ENCODE results near the gene PARP3. TPM values are rescaled to one million over a fixed set of nuclear protein-coding genes. Genes with fewer than 3 reads are reported as not detected.
A peak's percentile ranks its signal among the peaks of the same experiment; 100 is the strongest.

Gene PARP3
- total RNA-seq, 4 donors from 2014 or later = 7.3 to 33.0 (median 14.2) TPM

DNA sequence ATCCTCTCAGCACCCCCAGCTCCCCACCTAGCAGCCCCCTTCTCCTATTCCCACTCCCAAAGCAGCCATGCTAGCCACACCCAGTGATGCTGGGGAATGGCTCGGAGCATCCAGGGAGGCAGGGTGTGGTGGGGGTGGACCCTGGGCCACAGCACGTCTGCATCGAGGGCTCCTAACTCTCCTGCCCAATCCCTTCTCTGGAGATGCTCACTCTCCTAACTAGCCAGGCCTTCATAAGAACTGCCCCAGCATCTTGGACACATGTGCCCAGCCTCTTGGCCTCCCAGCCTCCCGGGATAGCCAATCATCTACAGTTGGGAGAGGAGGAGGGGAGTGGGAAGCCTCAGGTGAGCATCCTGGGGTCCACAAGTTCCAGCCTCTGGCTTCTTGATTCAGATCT lies 22.4 kb downstream of the PARP3 start:
- TF ChIP-seq, protein P1, sequence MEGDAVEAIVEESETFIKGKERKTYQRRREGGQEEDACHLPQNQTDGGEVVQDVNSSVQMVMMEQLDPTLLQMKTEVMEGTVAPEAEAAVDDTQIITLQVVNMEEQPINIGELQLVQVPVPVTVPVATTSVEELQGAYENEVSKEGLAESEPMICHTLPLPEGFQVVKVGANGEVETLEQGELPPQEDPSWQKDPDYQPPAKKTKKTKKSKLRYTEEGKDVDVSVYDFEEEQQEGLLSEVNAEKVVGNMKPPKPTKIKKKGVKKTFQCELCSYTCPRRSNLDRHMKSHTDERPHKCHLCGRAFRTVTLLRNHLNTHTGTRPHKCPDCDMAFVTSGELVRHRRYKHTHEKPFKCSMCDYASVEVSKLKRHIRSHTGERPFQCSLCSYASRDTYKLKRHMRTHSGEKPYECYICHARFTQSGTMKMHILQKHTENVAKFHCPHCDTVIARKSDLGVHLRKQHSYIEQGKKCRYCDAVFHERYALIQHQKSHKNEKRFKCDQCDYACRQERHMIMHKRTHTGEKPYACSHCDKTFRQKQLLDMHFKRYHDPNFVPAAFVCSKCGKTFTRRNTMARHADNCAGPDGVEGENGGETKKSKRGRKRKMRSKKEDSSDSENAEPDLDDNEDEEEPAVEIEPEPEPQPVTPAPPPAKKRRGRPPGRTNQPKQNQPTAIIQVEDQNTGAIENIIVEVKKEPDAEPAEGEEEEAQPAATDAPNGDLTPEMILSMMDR (IDR thresholded peaks at IDR 0.05) = no peak
- no peak for TF ChIP-seq POLR2A (IDR thresholded peaks at IDR 0.05)
- Histone ChIP-seq H3K9me3 (no peaks in the 10 kb centered on the region), H3K27me3 (no peaks in the 10 kb centered on the region), H3K4me1 (peaks cover 22 to 72% (median 28%) of the 10 kb centered on the region in 3 donors), H3K27ac (no peak overlapping the region), H3K36me3 (peaks cover 0 to 17% (median 0%) of the 10 kb centered on the region in 3 donors), H3K4me3 (no peak overlapping the region)
- intact Hi-C loops (cut with DNase I) = no loop called here
- DNase-seq = no peak
- WGBS, 2 donors = 75% methylated on average over 4 of the region's 4 CpGs; no CpG with 5 or more reads in 1 of the 2 donors

DNA sequence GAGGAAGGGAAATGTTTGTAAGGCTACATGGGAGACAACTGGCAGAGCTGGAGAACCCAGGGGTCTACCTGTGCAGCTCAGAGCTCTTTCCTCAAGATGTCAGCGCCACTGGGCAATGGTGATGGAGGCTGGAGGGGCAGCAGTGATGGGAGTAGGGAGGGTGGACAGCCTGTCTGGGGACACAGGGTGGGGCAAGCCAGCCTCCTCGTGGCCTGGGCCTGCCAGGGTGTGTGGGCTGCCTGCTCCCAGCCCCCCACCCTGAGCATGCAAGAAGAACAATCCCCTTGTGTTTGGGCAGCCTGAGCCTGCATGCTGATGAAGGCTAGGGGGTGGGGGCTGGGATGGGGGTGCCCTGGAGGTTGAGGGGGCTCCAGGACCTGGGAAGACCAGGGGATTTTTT lies 23.9 kb downstream of the PARP3 start:
- no peak for TF ChIP-seq POLR2A (IDR thresholded peaks at IDR 0.05)
- TF ChIP-seq, protein P1 (IDR thresholded peaks at IDR 0.05) = no peak

DNA sequence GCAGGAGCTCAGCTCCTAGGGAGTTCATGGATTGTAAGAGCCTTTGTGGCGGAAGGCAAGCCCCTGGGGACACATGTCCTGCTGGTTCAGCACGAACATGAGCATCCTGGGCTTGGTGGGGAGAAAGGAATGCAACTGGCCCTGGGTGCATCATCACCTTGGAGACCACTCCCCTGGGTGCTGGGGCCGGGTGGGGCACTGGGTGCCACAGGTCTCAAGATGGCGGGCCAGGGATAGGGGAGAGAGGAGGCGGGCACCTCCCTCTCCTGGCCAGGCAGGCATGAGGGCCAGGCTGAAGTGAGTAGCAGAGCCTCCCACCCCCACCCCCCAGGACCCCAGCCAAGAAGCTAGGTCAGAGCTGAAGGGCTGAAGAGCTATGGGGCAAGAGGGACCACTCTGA lies 24.3 kb downstream of the PARP3 start:
- WGBS, 2 donors = 71 to 80% methylated on average over 2 of the region's 5 CpGs
- TF ChIP-seq, protein P1 (IDR thresholded peaks at IDR 0.05) = no peak
- TF ChIP-seq POLR2A (IDR thresholded peaks at IDR 0.05) = no peak
- Histone ChIP-seq H3K4me1 (peaks cover 22 to 91% (median 28%) of the 10 kb centered on the region in 3 donors), H3K27ac (peak overlapping the region in 3 of 4 donors; percentile 85 to 95 (median 90)), H3K27me3 (no peaks in the 10 kb centered on the region), H3K36me3 (no peaks in the 10 kb centered on the region), H3K9me3 (no peaks in the 10 kb centered on the region), H3K4me3 (peak overlapping the region; percentile 60 to 86 (median 78))
- no peak for DNase-seq
- intact Hi-C loops (cut with DNase I) = no loop called here

More for the DNA sequence above, 23.9 kb downstream of the PARP3 start:
- intact Hi-C loops (cut with DNase I) = no loop called here
- peak overlapping the region in 2 of 4 donors; percentile 85 to 95 for H3K27ac ChIP-seq
- H3K4me3 ChIP-seq = peak overlapping the region in 2 of 4 donors; percentile 79 to 86
- H3K4me1 ChIP-seq = peaks cover 22 to 87% (median 28%) of the 10 kb centered on the region in 3 donors
- H3K27me3 ChIP-seq = no peaks in the 10 kb centered on the region
- peaks cover 0 to 2% (median 0%) of the 10 kb centered on the region in 3 donors for H3K36me3 ChIP-seq
- no peaks in the 10 kb centered on the region for H3K9me3 ChIP-seq
- WGBS, 2 donors = 75 to 78% methylated on average over 1 to 2 of the region's 2 CpGs
- DNase-seq = no peak

DNA sequence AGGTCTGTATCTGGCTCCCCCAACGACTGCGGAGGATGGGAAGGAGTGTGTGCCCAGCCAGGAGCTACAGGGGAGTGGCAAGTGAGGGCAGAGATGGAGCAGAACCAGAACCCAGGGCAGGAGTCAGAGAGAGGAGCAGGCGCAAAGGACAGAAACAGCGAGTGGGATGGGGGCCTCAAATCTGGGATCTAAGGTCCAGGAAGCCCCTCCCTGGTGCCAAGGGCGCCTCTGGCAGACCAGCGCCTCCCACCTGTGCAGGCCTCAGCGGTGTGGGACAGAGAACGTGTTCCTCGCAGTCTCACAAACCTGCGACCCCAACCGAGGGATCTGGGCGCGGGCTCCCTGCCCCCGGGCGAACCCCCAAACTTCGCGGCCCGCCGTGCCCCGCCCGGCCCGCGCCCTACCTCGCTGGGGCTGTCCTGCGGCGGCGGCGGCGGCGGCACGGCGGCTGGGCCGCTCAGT lies 24.8 kb downstream of the PARP3 start:
- Histone ChIP-seq H3K36me3 (no peaks in the 10 kb centered on the region), H3K4me3 (peak overlapping the region; percentile 60 to 86 (median 78)), H3K4me1 (peaks cover 22 to 89% (median 28%) of the 10 kb centered on the region in 3 donors), H3K9me3 (no peaks in the 10 kb centered on the region), H3K27ac (peak overlapping the region; percentile 85 to 95 (median 91)), H3K27me3 (no peaks in the 10 kb centered on the region)
- intact Hi-C loops (cut with DNase I) = no loop called here
- TF ChIP-seq, protein P1 (IDR thresholded peaks at IDR 0.05) = peak in 1 of 6 experiments; percentile 7
- TF ChIP-seq POLR2A (IDR thresholded peaks at IDR 0.05) = no peak
- WGBS, 2 donors = 17% methylated on average over 5 to 9 of the region's 33 CpGs
- no peak for DNase-seq

DNA sequence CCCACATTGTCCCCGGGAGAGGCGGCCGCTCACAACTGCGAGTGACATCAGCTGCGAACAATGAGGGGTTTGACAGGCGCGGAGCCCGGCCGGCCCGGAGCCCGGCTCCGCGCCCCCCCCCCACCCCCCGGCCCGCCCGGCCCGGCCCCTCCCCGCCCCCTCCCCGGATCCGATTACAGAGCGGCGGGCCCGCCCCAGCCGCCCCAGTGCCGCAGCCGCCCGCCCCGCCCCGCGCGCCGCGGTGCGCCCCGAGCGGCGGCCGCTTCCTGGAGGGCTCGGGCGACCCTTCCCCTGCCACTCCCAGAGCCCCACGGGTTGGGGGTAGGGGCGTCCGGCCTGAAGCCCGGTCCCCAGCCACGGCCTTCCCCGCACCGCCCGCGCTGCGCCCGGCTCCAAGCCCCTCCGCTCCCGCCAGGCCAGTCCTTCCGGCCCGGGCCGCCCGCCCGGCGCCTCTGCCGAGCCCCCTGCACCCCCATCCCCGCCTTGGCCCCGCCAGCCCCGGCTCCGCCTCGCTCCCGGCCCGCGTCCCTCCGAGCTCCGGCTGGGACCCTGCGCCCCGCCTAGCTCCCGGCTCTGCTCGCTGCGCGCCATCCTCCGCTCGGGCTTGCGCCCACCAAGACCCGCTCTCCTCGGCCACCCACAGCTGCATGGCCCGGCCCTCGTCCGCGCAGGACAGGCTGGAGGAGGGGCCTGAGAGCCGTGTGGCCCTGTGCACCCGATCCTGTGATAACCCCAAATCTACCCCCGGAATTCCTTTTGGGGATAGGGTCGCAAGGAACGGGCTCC lies 25.4 kb downstream of the PARP3 start, which contains the start of gene PCBP4:
Gene PCBP4 (minus strand): TSS at position 71 of the 786 bp plus-strand sequence. CDS start 6,214 bp downstream, outside the sequence.
- H3K36me3 ChIP-seq = no peaks in the 10 kb centered on the region
- H3K4me3 ChIP-seq = peak within 1 kb of the TSS; percentile 60 to 86 (median 78)
- intact Hi-C loops (cut with DNase I) = no loop called here
- no peaks in the 10 kb centered on the region for H3K9me3 ChIP-seq
- TF ChIP-seq, protein P1 (IDR thresholded peaks at IDR 0.05) = no peak
- peak in 2 of 4 donors; percentile 27 to 72 for TF ChIP-seq POLR2A (IDR thresholded peaks at IDR 0.05)
- peaks cover 22 to 89% (median 29%) of the 10 kb centered on the region in 3 donors for H3K4me1 ChIP-seq
- no peaks in the 10 kb centered on the region for H3K27me3 ChIP-seq
- DNase-seq = no peak
- peak within 1 kb of the TSS; percentile 85 to 95 (median 91) for H3K27ac ChIP-seq
- 0% methylated on average over 18 of the region's 90 CpGs; no CpG with 5 or more reads in 1 of the 2 donors for WGBS, 2 donors
